Stimulated activated CD8-positive, alpha-beta memory T cell treated with anti-CD3 and anti-CD28 coated beads, Interleukin-7, amount 100 ng/mL, for 24 hours (primary cell): ENCODE measurements around the gene ATP1A1.

Experiments used
- DNase-seq: peaks from one replicate; pipeline ENCODE4 v3.0.0-alpha.2; 2020; ENCODE audit warnings: low read depth

The ATP1A1 gene

GRCh38 chr1:116391185-116391584 is 18.1 kb downstream of the ATP1A1 start:
- DNase-seq: no peak

- DNase-seq: no peak
These were observed 19.8 kb downstream of the ATP1A1 start for GRCh38 chr1:116392717-116393404.

GRCh38 chr1:116393792-116394191 is 20.7 kb downstream of the ATP1A1 start:
- no peak for DNase-seq

GRCh38 chr1:116394270-116394669 is 21.2 kb downstream of the ATP1A1 start:
- DNase-seq: no peak

GRCh38 chr1:116396769-116397168 is 23.7 kb downstream of the ATP1A1 start:
- no peak for DNase-seq

- DNase-seq: no peak
These were observed 24.7 kb downstream of the ATP1A1 start for GRCh38 chr1:116397728-116398127.

GRCh38 chr1:116400780-116401179 is 27.7 kb downstream of the ATP1A1 start:
- no peak for DNase-seq

GRCh38 chr1:116401646-116402176 is 28.7 kb downstream of the ATP1A1 start:
- no peak for DNase-seq

- DNase-seq: no peak
These were observed 29.3 kb downstream of the ATP1A1 start for GRCh38 chr1:116402333-116402732.

GRCh38 chr1:116403496-116404136 is 30.6 kb downstream of the ATP1A1 start:
- DNase-seq: no peak

- no peak for DNase-seq
These were observed 31.7 kb downstream of the ATP1A1 start for GRCh38 chr1:116404699-116405098.

- no peak for DNase-seq
These were observed 32.4 kb downstream of the ATP1A1 start for GRCh38 chr1:116405241-116406135.

- DNase-seq: no peak
These were observed 34.0 kb downstream of the ATP1A1 start for GRCh38 chr1:116407033-116407432.

GRCh38 chr1:116408193-116408592 is 35.1 kb downstream of the ATP1A1 start:
- DNase-seq: no peak

GRCh38 chr1:116408803-116409720 is 36.0 kb downstream of the ATP1A1 start:
- DNase-seq: no peak

- DNase-seq: no peak
These were observed 36.7 kb downstream of the ATP1A1 start for GRCh38 chr1:116409751-116410191.

- no peak for DNase-seq
These were observed 38.9 kb downstream of the ATP1A1 start for GRCh38 chr1:116411784-116412479.

- DNase-seq: no peak
These were observed 39.4 kb downstream of the ATP1A1 start for GRCh38 chr1:116412480-116412798.

- DNase-seq: no peak
These were observed 39.9 kb downstream of the ATP1A1 start for GRCh38 chr1:116412898-116413297.

GRCh38 chr1:116413414-116413813 is 40.4 kb downstream of the ATP1A1 start:
- no peak for DNase-seq

- no peak for DNase-seq
These were observed 41.3 kb downstream of the ATP1A1 start for GRCh38 chr1:116414364-116414763.
